Mucosa of descending colon (tissue), 3 donors: ENCODE results near the gene SRD5A1. TPM values are rescaled to one million over a fixed set of nuclear protein-coding genes. Genes with fewer than 3 reads are reported as not detected.
A peak's percentile ranks its signal among the peaks of the same experiment; 100 is the strongest.

Experiments used
- ATAC-seq: fragments of 200-7000 bp; cut with Tn5 transposase; one replicate; pipeline ENCODE4 v1.9.1; 2020; ENCODE audit warnings: mild to moderate bottlenecking, moderate library complexity
- DNase-seq, 3 donors: peaks; one replicate each; pipeline ENCODE4 v3.0.0-alpha.2; 2020
- H3K36me3 ChIP-seq: fragments of 200-600 bp; one replicate; pipeline ENCODE4 v1.8.0; 2021; ENCODE audit warnings: low read depth, mild to moderate bottlenecking
- H3K4me1 ChIP-seq: fragments of 200-600 bp; one replicate; pipeline ENCODE4 v1.8.0; 2021; ENCODE audit warnings: low read depth, mild to moderate bottlenecking
- H3K4me3 ChIP-seq: fragments of 200-600 bp; one replicate; pipeline ENCODE4 v1.8.0; 2021; ENCODE audit warnings: mild to moderate bottlenecking
- H3K9me3 ChIP-seq: fragments of 200-600 bp; one replicate; pipeline ENCODE4 v1.8.0; 2021; ENCODE audit warnings: mild to moderate bottlenecking
- CTCF ChIP-seq: fragments of 200-600 bp; IDR thresholded peaks from one replicate; pipeline ENCODE4 v1.8.0; 2022; ENCODE audit warnings: antibody characterized with exemption, mild to moderate bottlenecking
- intact Hi-C, 2 donors: fragments of 100-400 bp; cut with DNase I in 1 of 2; cut with micrococcal nuclease in 1 of 2; formaldehyde crosslinking; loops; one replicate each; pipeline versions ENCODE4 v1.11.0 to v1.11.1; 2022; cut with DNase I, micrococcal nuclease
- total RNA-seq, 3 donors: library from RNA; stranded (reverse); fragmentation: NEBNext Ultra II Directional in 2 of 3; extraction: Animal tissue kit (Norgen Biotek cat#: 25700) in 2 of 3; gene quantifications; one replicate each; pipeline versions ENCODE4 v1.2.1 to v1.2.4, GENCODE V29; 2021 to 2023
- donor health status: DM: no; HTN: no; CAD: no; lungs with moderate emphysema.
- donor health status: DM: no; HTN: no; CAD: no.
- donor health status: DM: no; HTN: yes; CAD: no.

The SRD5A1 gene
- total RNA-seq, 3 donors from 2014 or later, result 12.7 to 16.2 (median 14.3) TPM

- intact Hi-C loops, result no loop called here
- Histone ChIP-seq H3K9me3 (no peaks in the 10 kb centered on the region), H3K4me1 (peaks cover 4% of the 10 kb centered on the region), H3K4me3 (no peak overlapping the region), H3K36me3 (no peaks in the 10 kb centered on the region)
- no peak for TF ChIP-seq CTCF
- DNase-seq (no peak), ATAC-seq (no peak)
These were observed 75.6 kb downstream of the SRD5A1 start for GRCh38 chr5:6708814-6709213.

GRCh38 chr5:6710070-6710469, 76.8 kb downstream of the SRD5A1 start:
- Histone ChIP-seq H3K9me3 (no peaks in the 10 kb centered on the region), H3K4me1 (peaks cover 4% of the 10 kb centered on the region), H3K36me3 (no peaks in the 10 kb centered on the region), H3K4me3 (no peak overlapping the region)
- ATAC-seq, result no peak
- intact Hi-C loops, result no loop called here
- no peak for DNase-seq
- no peak for TF ChIP-seq CTCF

- no peaks in the 10 kb centered on the region for H3K36me3 ChIP-seq
- DNase-seq, result no peak
- no peak for ATAC-seq
These were observed 77.5 kb downstream of the SRD5A1 start for GRCh38 chr5:6710551-6711318.

GRCh38 chr5:6711409-6712141, 78.3 kb downstream of the SRD5A1 start:
- Histone ChIP-seq H3K4me1 (peaks cover 15% of the 10 kb centered on the region), H3K4me3 (no peak overlapping the region), H3K9me3 (no peaks in the 10 kb centered on the region), H3K36me3 (no peaks in the 10 kb centered on the region)
- intact Hi-C loops, result no loop called here
- DNase-seq (no peak), ATAC-seq (no peak)
- no peak for TF ChIP-seq CTCF

More at GRCh38 chr5:6710551-6711318, 77.5 kb downstream of the SRD5A1 start:
- H3K4me3 ChIP-seq, result no peak overlapping the region
- H3K9me3 ChIP-seq, result no peaks in the 10 kb centered on the region
- H3K4me1 ChIP-seq, result peaks cover 8% of the 10 kb centered on the region
- intact Hi-C loops, result no loop called here
- no peak for TF ChIP-seq CTCF

GRCh38 chr5:6712142-6712576, 78.9 kb downstream of the SRD5A1 start:
- H3K4me1 ChIP-seq, result peaks cover 18% of the 10 kb centered on the region
- peak; percentile 29 for ATAC-seq
- H3K4me3 ChIP-seq, result peak overlapping the region; percentile 46
- TF ChIP-seq CTCF, result no peak
- peak; percentile 56 to 78 (median 76) for DNase-seq
- H3K36me3 ChIP-seq, result no peaks in the 10 kb centered on the region
- H3K9me3 ChIP-seq, result no peaks in the 10 kb centered on the region
- intact Hi-C loops, result no loop called here
